Measurements from ENCODE around the gene ABL1. TPM values are rescaled to one million over a fixed set of nuclear protein-coding genes. Genes with fewer than 3 reads are reported as not detected.

The ABL1 gene
- polyA plus RNA-seq, 1 donor from 2014 or later = 18.5 TPM

GRCh38 chr9:130829762-130830161, 5.3 kb upstream of the ABL1 start:
- H3K9me3 ChIP-seq (ENCODE audit: low read length) = no peaks in the 10 kb centered on the region
- no peaks in the 10 kb centered on the region for H3K9me2 ChIP-seq (ENCODE audit: insufficient read depth, low read length)
- H3K36me3 ChIP-seq (ENCODE audit: insufficient read depth, low read length) = no peaks in the 10 kb centered on the region
- no peak overlapping the region for H3K4me3 ChIP-seq (ENCODE audit: low read length)
- H3K27ac ChIP-seq (ENCODE audit: low read length) = no peak overlapping the region
- H3K79me2 ChIP-seq (replicated peaks; ENCODE audit: insufficient read depth, low read length) = peaks cover 14% of the 10 kb centered on the region
- H4K20me1 ChIP-seq (ENCODE audit: insufficient read depth) = no peaks in the 10 kb centered on the region
- peaks cover 10% of the 10 kb centered on the region for H3F3A ChIP-seq (ENCODE audit: insufficient read depth, low read length, poor library complexity, severe bottlenecking)
- TF ChIP-seq EZH2 (IDR thresholded peaks at IDR 0.05; ENCODE audit: borderline replicate concordance, insufficient read depth, low read length, poor library complexity, severe bottlenecking) (no peak), CTCF (IDR thresholded peaks at IDR 0.05; ENCODE audit: poor library complexity, severe bottlenecking) (no peak), EP300 (conservative IDR thresholded peaks at IDR 0.05; ENCODE audit: poor library complexity, severe bottlenecking) (no peak), TAF1 (IDR thresholded peaks at IDR 0.05; ENCODE audit: low read depth) (no peak), POLR2AphosphoS5 (IDR thresholded peaks at IDR 0.05) (no peak), RAD21 (conservative IDR thresholded peaks at IDR 0.05) (no peak), REST (IDR thresholded peaks at IDR 0.05; ENCODE audit: borderline replicate concordance) (no peak), SMC3 (conservative IDR thresholded peaks at IDR 0.05; ENCODE audit: poor library complexity) (no peak), MXI1 (conservative IDR thresholded peaks at IDR 0.05; ENCODE audit: poor library complexity, severe bottlenecking) (no peak)
- H3K9ac ChIP-seq (ENCODE audit: low read length) = no peak overlapping the region
- no peak overlapping the region for H3K4me2 ChIP-seq (ENCODE audit: low read length)
- no peak overlapping the region for H2AFZ ChIP-seq (ENCODE audit: low read depth, low read length)
- no peaks in the 10 kb centered on the region for H3K27me3 ChIP-seq (ENCODE audit: insufficient read depth, low read depth, low read length)

- Histone ChIP-seq H3K4me3 (ENCODE audit: low read length) (no peak overlapping the region), H3K27ac (ENCODE audit: low read length) (no peak overlapping the region), H3K9me2 (ENCODE audit: insufficient read depth, low read length) (no peaks in the 10 kb centered on the region), H3K9ac (ENCODE audit: low read length) (no peak overlapping the region), H3K36me3 (ENCODE audit: insufficient read depth, low read length) (no peaks in the 10 kb centered on the region), H3K9me3 (ENCODE audit: low read length) (no peaks in the 10 kb centered on the region), H4K20me1 (ENCODE audit: insufficient read depth) (no peaks in the 10 kb centered on the region), H3F3A (ENCODE audit: insufficient read depth, low read length, poor library complexity, severe bottlenecking) (peaks cover 8% of the 10 kb centered on the region), H3K79me2 (replicated peaks; ENCODE audit: insufficient read depth, low read length) (peaks cover 14% of the 10 kb centered on the region), H2AFZ (ENCODE audit: low read depth, low read length) (no peak overlapping the region), H3K4me2 (ENCODE audit: low read length) (no peak overlapping the region), H3K27me3 (ENCODE audit: insufficient read depth, low read depth, low read length) (no peaks in the 10 kb centered on the region)
- no peak for TF ChIP-seq EZH2 (IDR thresholded peaks at IDR 0.05; ENCODE audit: borderline replicate concordance, insufficient read depth, low read length, poor library complexity, severe bottlenecking)
- TF ChIP-seq SMC3 (conservative IDR thresholded peaks at IDR 0.05; ENCODE audit: poor library complexity) = no peak
- TF ChIP-seq EP300 (conservative IDR thresholded peaks at IDR 0.05; ENCODE audit: poor library complexity, severe bottlenecking) = no peak
- TF ChIP-seq TAF1 (IDR thresholded peaks at IDR 0.05; ENCODE audit: low read depth) = no peak
These were observed 4.8 kb upstream of the ABL1 start for GRCh38 chr9:130830231-130830760.

Data from neural cell (in vitro differentiated cells).